SH-SY5Y (cell line): Measurements from ENCODE around the gene RAB34.

Experiments used
- GATA2 ChIP-seq: IDR thresholded peaks from 2 replicates; pipeline ENCODE4 v1.6.1; 2011; ENCODE audit warnings: mild to moderate bottlenecking, low read depth, low read length
- GATA3 ChIP-seq: IDR thresholded peaks from 2 replicates; pipeline ENCODE4 v1.6.1; 2011; ENCODE audit warnings: low read depth, mild to moderate bottlenecking, low read length, moderate library complexity

The RAB34 gene

GRCh38 chr17:28698253-28698941 is 19.3 kb downstream of the RAB34 start:
- TF ChIP-seq GATA3 (no peak), GATA2 (no peak)

- TF ChIP-seq GATA2 (no peak), GATA3 (no peak)
Measured at GRCh38 chr17:28693869-28694268, 23.8 kb downstream of the RAB34 start.

GRCh38 chr17:28689011-28689410 is 28.7 kb downstream of the RAB34 start:
- TF ChIP-seq GATA3 (no peak), GATA2 (no peak)

- TF ChIP-seq GATA2 (no peak), GATA3 (no peak)
Measured at GRCh38 chr17:28688481-28688880, 29.2 kb downstream of the RAB34 start.

DNA sequence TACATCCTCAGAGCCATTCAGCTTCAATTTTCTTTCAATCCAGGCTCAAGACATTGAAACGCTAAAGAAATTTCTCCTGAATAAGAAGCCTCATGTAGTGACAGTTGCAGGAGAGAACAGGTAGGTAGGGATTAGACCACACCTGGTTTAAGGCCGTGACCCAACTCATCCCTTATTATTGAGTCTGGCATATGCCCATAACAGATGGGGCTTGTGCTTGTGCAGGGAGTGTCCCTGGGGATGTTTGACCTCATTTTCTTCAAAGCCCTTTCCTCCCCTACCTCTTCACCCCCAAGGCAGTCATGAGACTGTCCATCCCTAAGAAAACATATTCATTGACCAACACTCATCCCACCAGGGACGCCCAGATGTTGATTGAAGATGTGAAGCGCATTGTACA is 31.4 kb downstream of the RAB34 start:
- TF ChIP-seq GATA3 (no peak), GATA2 (no peak)

GRCh38 chr17:28685366-28685765 is 32.3 kb downstream of the RAB34 start:
- TF ChIP-seq GATA2 (no peak), GATA3 (no peak)

- TF ChIP-seq GATA2: no peak
- no peak for TF ChIP-seq GATA3
Measured at GRCh38 chr17:28684963-28685362, 32.7 kb downstream of the RAB34 start.

GRCh38 chr17:28682655-28683054 is 35.0 kb downstream of the RAB34 start:
- no peak for TF ChIP-seq GATA3
- TF ChIP-seq GATA2: no peak

- no peak for TF ChIP-seq GATA2
Measured at GRCh38 chr17:28675980-28676379, 41.7 kb downstream of the RAB34 start.

GRCh38 chr17:28675490-28675889 is 42.2 kb downstream of the RAB34 start:
- no peak for TF ChIP-seq GATA3
- TF ChIP-seq GATA2: no peak

- TF ChIP-seq GATA2 (no peak), GATA3 (no peak)
Measured at GRCh38 chr17:28669918-28670317, 47.8 kb downstream of the RAB34 start.

- TF ChIP-seq GATA3 (no peak), GATA2 (no peak)
Measured at GRCh38 chr17:28667870-28668269, 49.8 kb downstream of the RAB34 start.

DNA sequence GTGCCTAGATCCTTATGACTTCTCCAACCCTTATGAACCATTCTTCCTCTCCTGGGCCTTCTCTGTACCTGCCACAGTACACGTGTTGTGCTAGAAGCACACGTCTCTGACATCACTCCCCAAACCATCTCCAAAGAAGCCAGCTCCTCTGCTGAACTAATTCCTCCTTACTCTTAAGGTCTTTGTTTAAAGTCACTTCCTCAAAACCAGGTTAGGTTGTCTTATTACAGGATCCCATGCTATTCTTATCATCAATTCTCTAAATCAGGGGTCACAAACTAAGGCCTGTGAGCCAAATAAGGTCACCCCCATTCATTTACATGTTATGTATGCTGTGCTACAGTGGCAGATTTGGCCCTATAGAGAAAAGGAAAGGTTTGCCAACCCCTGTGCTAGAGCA is 51.7 kb downstream of the RAB34 start:
- no peak for TF ChIP-seq GATA3
